ENCODE measurements around the gene PTGS1.
"Not testable (repeated sequence)": the region's sequence is repeated elsewhere in the genome, so short reads cannot be mapped to it uniquely, and the experiment has no call there.

Gene PTGS1

GRCh38 chr9:122370869-122371755, at the start of gene PTGS1:
Gene PTGS1 (plus strand): TSS chr9:122371024. CDS start chr9:122371085, 61 bp downstream.
- DNase-seq: peak in 1 of 2 donors; percentile 20

GRCh38 chr9:122322553-122322952, 48.3 kb upstream of the PTGS1 start:
- DNase-seq: no peak

GRCh38 chr9:122324665-122325064, 46.2 kb upstream of the PTGS1 start:
- not testable (repeated sequence) for DNase-seq

GRCh38 chr9:122325124-122325523, 45.7 kb upstream of the PTGS1 start:
- DNase-seq: no peak

GRCh38 chr9:122327175-122327574, 43.6 kb upstream of the PTGS1 start:
- no peak for DNase-seq

- DNase-seq: no peak
These were observed 41.2 kb upstream of the PTGS1 start for GRCh38 chr9:122329597-122329996.

GRCh38 chr9:122330466-122330865, 40.4 kb upstream of the PTGS1 start:
- not testable (repeated sequence) for DNase-seq

GRCh38 chr9:122331523-122331927, 39.3 kb upstream of the PTGS1 start:
- no peak for DNase-seq

GRCh38 chr9:122332083-122332482, 38.7 kb upstream of the PTGS1 start:
- DNase-seq: no peak

- DNase-seq: no peak
These were observed 38.2 kb upstream of the PTGS1 start for GRCh38 chr9:122332644-122333043.

- DNase-seq: no peak
These were observed 37.5 kb upstream of the PTGS1 start for GRCh38 chr9:122333169-122333808.

GRCh38 chr9:122334916-122335315, 35.9 kb upstream of the PTGS1 start:
- DNase-seq: no peak

GRCh38 chr9:122336189-122336588, 34.6 kb upstream of the PTGS1 start:
- no peak for DNase-seq

- no peak for DNase-seq
These were observed 33.8 kb upstream of the PTGS1 start for GRCh38 chr9:122336866-122337555.

GRCh38 chr9:122337556-122337929, 33.3 kb upstream of the PTGS1 start:
- DNase-seq: no peak

GRCh38 chr9:122338536-122338935, 32.3 kb upstream of the PTGS1 start:
- no peak for DNase-seq

GRCh38 chr9:122338994-122339393, 31.8 kb upstream of the PTGS1 start:
- no peak for DNase-seq

- no peak for DNase-seq
These were observed 31.2 kb upstream of the PTGS1 start for GRCh38 chr9:122339579-122339978.

- DNase-seq: no peak
These were observed 30.7 kb upstream of the PTGS1 start for GRCh38 chr9:122340161-122340560.

GRCh38 chr9:122342323-122343050, 28.3 kb upstream of the PTGS1 start:
- no peak for DNase-seq

GRCh38 chr9:122346478-122347347, 24.1 kb upstream of the PTGS1 start:
- DNase-seq: no peak

Data from hippocampal formation (tissue), 2 donors.